HCT116 (cell line): ENCODE measurements around the gene TNPO2. TPM values are rescaled to one million over a fixed set of nuclear protein-coding genes. Genes with fewer than 3 reads are reported as not detected.

ENCODE experiments used
- ATAC-seq: fragments of 200-7000 bp; cut with Tn5 transposase; 2 replicates; pipeline ENCODE4 v1.9.1; 2020; ENCODE audit warnings: mild to moderate bottlenecking, moderate library complexity
- BruUV-seq: library from RNA; stranded (reverse); fragments of 400-500 nt; replicated peaks from 2 replicates; lab custom pipeline; 2021; lab: Mats Ljungman, UMichigan
- CTCF ChIA-PET: fragments of 300-600 bp; sonication (Branson Sonifier 250); formaldehyde crosslinking; loops from one replicate; lab custom pipeline; 2021; ENCODE audit warnings: antibody characterized with exemption; lab: Charles Lee
- POLR2A ChIA-PET: fragments of 300-600, 350-600 bp; sonication (Branson Sonifier 250); formaldehyde crosslinking; loops from one replicate; lab custom pipeline; 2021; ENCODE audit warnings: antibody characterized with exemption; lab: Charles Lee
- RAD21 ChIA-PET, 2 experiments: fragments of 300-600 bp; sonication (Branson Sonifier 250); formaldehyde crosslinking; loops; one replicate each; lab custom pipeline; 2023; ENCODE audit warnings: low total read pairs in 2 of 2; ENCODE audit not compliant: uncharacterized antibody in 2 of 2, unreplicated experiment in 2 of 2, low non-redundant PET in 1 of 2; lab: Charles Lee
- DNase-seq: peaks from one replicate; pipeline ENCODE4 v3.0.0-alpha.2; 2010; ENCODE audit warnings: low read depth, low spot score
- H2AFZ ChIP-seq: fragments of 200-600 bp; shearing (Covaris generic), sonication (generic); 2 replicates; pipeline ENCODE4 v1.6.1; 2017; ENCODE audit warnings: low read depth, mixed run types, mixed read lengths, antibody characterized with exemption, low read length; ENCODE audit not compliant: poor library complexity, severe bottlenecking
- H3K27ac ChIP-seq: 2 replicates; pipeline ENCODE4 v1.5.1; 2012; ENCODE audit warnings: low read depth, low read length
- H3K27me3 ChIP-seq: fragments of 200-600 bp; sonication (generic); 2 replicates; pipeline ENCODE4 v1.6.1; 2016; ENCODE audit warnings: mixed run types, low read length, mixed read lengths; ENCODE audit not compliant: insufficient read depth
- H3K36me3 ChIP-seq, 2 experiments: fragments of 200-500 bp in 1 of 2; fragments of 200-600 bp in 1 of 2; sonication (Bioruptor generic) in 1 of 2; sonication (generic) in 1 of 2; 2 replicates each; pipeline versions ENCODE4 v1.5.1 to v1.6.1; 2014 to 2016; ENCODE audit warnings: low read length in 2 of 2, inconsistent platforms in 1 of 2, mixed read lengths in 1 of 2, mixed run types in 1 of 2; ENCODE audit not compliant: insufficient read depth in 2 of 2, control insufficient read depth in 1 of 2
- H3K4me1 ChIP-seq, 2 experiments: fragments of 200-600 bp in 1 of 2; sonication (generic) in 1 of 2; 2 replicates each; pipeline versions ENCODE4 v1.5.1 to v1.6.1; 2012 to 2017; ENCODE audit warnings: low read length in 2 of 2, inconsistent platforms in 1 of 2, mild to moderate bottlenecking in 1 of 2, mixed read lengths in 1 of 2, mixed run types in 1 of 2, moderate library complexity in 1 of 2; ENCODE audit not compliant: insufficient read depth in 2 of 2, control insufficient read depth in 1 of 2
- H3K4me2 ChIP-seq: fragments of 200-600 bp; sonication (generic); 2 replicates; pipeline ENCODE4 v1.6.1; 2017; ENCODE audit warnings: mixed run types, low read length, mixed read lengths
- H3K4me3 ChIP-seq, 2 experiments: fragments of 200-600 bp in 1 of 2; sonication (generic) in 1 of 2; replicated peaks in 1 of 2; 2 replicates each; pipeline ENCODE4 v1.5.1; 2011 to 2016; ENCODE audit warnings: low read length in 2 of 2, control low read depth in 1 of 2, low read depth in 1 of 2, mild to moderate bottlenecking in 1 of 2, mixed read lengths in 1 of 2, mixed run types in 1 of 2
- H3K79me2 ChIP-seq: fragments of 200-600 bp; sonication (generic); 2 replicates; pipeline ENCODE4 v1.6.1; 2017; ENCODE audit warnings: mild to moderate bottlenecking, mixed run types, low read length, moderate library complexity, mixed read lengths; ENCODE audit not compliant: insufficient read depth
- H3K9ac ChIP-seq: fragments of 200-600 bp; sonication (generic); 2 replicates; pipeline ENCODE4 v1.6.1; 2016; ENCODE audit warnings: low read length, mixed read lengths
- H3K9me2 ChIP-seq: fragments of 200-600 bp; sonication (generic), shearing (Covaris generic); 2 replicates; pipeline ENCODE4 v1.6.1; 2017; ENCODE audit warnings: mixed run types, mild to moderate bottlenecking, moderate library complexity; ENCODE audit not compliant: insufficient read depth
- H3K9me3 ChIP-seq, 2 experiments: fragments of 200-500 bp in 1 of 2; fragments of 200-600 bp in 1 of 2; sonication (Bioruptor generic) in 1 of 2; sonication (generic) in 1 of 2; 2 replicates each; pipeline ENCODE4 v1.6.1; 2014 to 2017; ENCODE audit warnings: low read length in 2 of 2, mixed read lengths in 2 of 2, inconsistent platforms in 1 of 2, low read depth in 1 of 2, mild to moderate bottlenecking in 1 of 2, mixed run types in 1 of 2, moderate library complexity in 1 of 2; ENCODE audit not compliant: control insufficient read depth in 1 of 2, insufficient read depth in 1 of 2
- H4K20me1 ChIP-seq: fragments of 200-600 bp; sonication (generic), shearing (Covaris generic); 2 replicates; pipeline ENCODE4 v1.6.1; 2017; ENCODE audit warnings: mixed run types, mild to moderate bottlenecking, moderate library complexity; ENCODE audit not compliant: insufficient read depth
- CBX3 ChIP-seq: IDR thresholded peaks from 2 replicates; pipeline ENCODE4 v1.6.1; 2012; ENCODE audit warnings: low read depth
- CEBPB ChIP-seq: IDR thresholded peaks from 2 replicates; pipeline ENCODE4 v1.6.1; 2012; ENCODE audit warnings: low read depth
- EGR1 ChIP-seq: IDR thresholded peaks from 2 replicates; pipeline ENCODE4 v1.6.1; 2012; ENCODE audit warnings: low read depth
- ELF1 ChIP-seq: IDR thresholded peaks from 2 replicates; pipeline ENCODE4 v1.6.1; 2012; ENCODE audit warnings: low read depth, borderline replicate concordance
- EZH2 ChIP-seq: fragments of 200-600 bp; sonication (generic); IDR thresholded peaks from 2 replicates; pipeline ENCODE4 v1.6.1; 2017; ENCODE audit warnings: antibody characterized with exemption, mixed run types
- EZH2phosphoT487 ChIP-seq: fragments of 200-600 bp; IDR thresholded peaks from 2 replicates; pipeline ENCODE4 v1.6.1; 2018; ENCODE audit warnings: antibody characterized with exemption, borderline replicate concordance
- FOSL1 ChIP-seq: IDR thresholded peaks from 2 replicates; pipeline ENCODE4 v1.6.1; 2012; ENCODE audit warnings: low read depth
- JUND ChIP-seq: IDR thresholded peaks from 2 replicates; pipeline ENCODE4 v1.6.1; 2012
- MAX ChIP-seq: IDR thresholded peaks from 2 replicates; pipeline ENCODE4 v1.6.1; 2012
- POLR2AphosphoS5 ChIP-seq: IDR thresholded peaks from 2 replicates; pipeline ENCODE4 v1.6.1; 2011; ENCODE audit warnings: mild to moderate bottlenecking, low read depth, low read length, moderate library complexity
- RAD21 ChIP-seq: IDR thresholded peaks from 2 replicates; pipeline ENCODE4 v1.6.1; 2012; ENCODE audit warnings: low read depth, mild to moderate bottlenecking
- SIN3A ChIP-seq: IDR thresholded peaks from 2 replicates; pipeline ENCODE4 v1.6.1; 2012; ENCODE audit warnings: low read depth
- SRF ChIP-seq: IDR thresholded peaks from 2 replicates; pipeline ENCODE4 v1.6.1; 2012; ENCODE audit warnings: low read depth
- TCF7L2 ChIP-seq: IDR thresholded peaks from 2 replicates; pipeline ENCODE4 v1.7.0; 2011; ENCODE audit warnings: borderline replicate concordance, inconsistent platforms; ENCODE audit not compliant: insufficient read depth, insufficient read length; ENCODE audit errors: extremely low read depth
- YY1 ChIP-seq: IDR thresholded peaks from 2 replicates; pipeline ENCODE4 v1.6.1; 2011; ENCODE audit warnings: low read length, low read depth, moderate library complexity, mild to moderate bottlenecking; ENCODE audit not compliant: insufficient replicate concordance; ENCODE audit errors: extremely low read depth
- ZBTB33 ChIP-seq: IDR thresholded peaks from 2 replicates; pipeline ENCODE4 v1.6.1; 2011; ENCODE audit warnings: mild to moderate bottlenecking, low read length, moderate library complexity; ENCODE audit not compliant: insufficient replicate concordance; ENCODE audit errors: extremely low read depth
- ZFX ChIP-seq: fragments of 450-650 bp; IDR thresholded peaks from 2 replicates; pipeline ENCODE4 v1.6.1; 2017
- intact Hi-C: fragments of 100-400 bp; cut with micrococcal nuclease; formaldehyde crosslinking; loops from 2 replicates; pipeline ENCODE4 v1.10.0; 2022
- total RNA-seq: library from RNA; stranded (reverse); gene quantifications from one replicate; pipeline ENCODE4 v1.2.1, GENCODE V29; 2021; ENCODE audit not compliant: unreplicated experiment
- TF ChIP-seq, protein P1 (sequence below): IDR thresholded peaks from 2 replicates; pipeline ENCODE4 v1.6.1; 2012
- TF ChIP-seq, protein P2 (sequence below), 3 experiments: fragments of 200-600 bp in 1 of 3; sonication (generic) in 1 of 3; IDR thresholded peaks in 2 of 3; conservative IDR thresholded peaks in 1 of 3; 2 replicates each; pipeline ENCODE4 v1.5.1; 2012 to 2017; ENCODE audit warnings: low read depth in 2 of 3, low read length in 2 of 3, antibody characterized with exemption in 1 of 3, borderline replicate concordance in 1 of 3, control low read depth in 1 of 3, mild to moderate bottlenecking in 1 of 3, mixed read lengths in 1 of 3, mixed run types in 1 of 3, moderate library complexity in 1 of 3; ENCODE audit not compliant: insufficient read depth in 1 of 3

Gene TNPO2
- total RNA-seq, 1 experiment from 2014 or later: 81.8 TPM

DNA sequence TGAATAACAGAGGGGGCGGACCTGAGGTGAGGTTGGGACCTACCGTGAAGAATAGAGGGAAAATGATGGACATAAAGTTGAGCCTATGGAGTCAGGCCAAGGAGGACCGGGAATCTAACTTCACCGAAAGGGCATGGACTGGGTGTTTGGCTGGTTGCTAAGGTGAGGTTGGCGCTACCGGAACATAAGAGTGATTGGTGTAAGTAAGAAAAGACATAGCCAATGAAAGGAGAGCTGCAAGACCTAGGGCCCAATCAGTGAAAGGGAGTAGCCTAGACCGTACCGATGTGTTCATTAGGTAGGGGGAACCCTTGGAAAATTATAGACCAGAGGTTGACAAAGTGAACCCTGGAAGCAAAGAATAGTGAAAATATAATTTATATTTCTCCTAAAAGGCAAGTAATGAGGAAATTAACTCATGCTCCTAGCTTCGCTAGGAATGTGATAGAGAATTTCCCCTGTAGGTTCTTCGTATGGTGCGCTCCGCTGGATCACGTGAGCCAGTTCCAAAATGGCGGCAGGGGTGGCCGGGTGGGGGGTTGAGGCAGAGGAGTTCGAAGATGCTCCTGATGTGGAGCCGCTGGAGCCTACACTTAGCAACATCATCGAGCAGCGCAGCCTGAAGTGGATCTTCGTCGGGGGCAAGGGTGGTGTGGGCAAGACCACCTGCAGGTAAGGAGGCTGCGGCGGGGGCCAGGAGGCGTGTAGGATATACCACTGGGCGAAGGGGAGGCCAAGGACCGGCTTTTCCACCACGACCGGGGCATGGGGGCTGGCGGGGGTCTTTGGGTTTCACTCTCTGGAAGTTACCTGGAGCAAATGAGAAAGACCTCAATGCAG is 13.5 kb upstream of the TNPO2 start, which contains the start of gene GET3:
TSS of gene GET3 (plus strand) at position 503 of the 840 bp plus-strand sequence. CDS start at position 512, 9 bp downstream.
- Histone ChIP-seq H3K27me3 (no peaks in the 10 kb centered on the region), H3K9ac (peak within 1 kb of the TSS; percentile 91), H3K9me2 (no peaks in the 10 kb centered on the region), H3K4me2 (peak within 1 kb of the TSS; percentile 82), H3K4me3 (peak within 1 kb of the TSS; percentile 88 to 89), H4K20me1 (peaks cover 8% of the 10 kb centered on the region; the same call in 1 of the 2 replicates), H3K79me2 (peaks cover 48% of the 10 kb centered on the region), H3K27ac (peak within 1 kb of the TSS; percentile 78), H2AFZ (peak within 1 kb of the TSS; percentile 70), H3K4me1 (peaks cover 25 to 39% of the 10 kb centered on the region in 2 experiments), H3K9me3 (no peaks in the 10 kb centered on the region), H3K36me3 (peaks cover 9 to 14% of the 10 kb centered on the region in 2 experiments)
- intact Hi-C loops: no loop called here
- BruUV-seq: TSS peak; percentile 77
- ChIA-PET CTCF (interaction anchor here (0.8 to 2.7 kb wide), 5 partner anchors 20 to 100 kb away, joined by 3 to 16 read pairs (median 8); no protein-coding TSS in a partner anchor), POLR2A (interaction anchor here (0.8 to 3.1 kb wide), 7 partner anchors 10 to 62 kb away, joined by 3 to 15 read pairs (median 3); partner anchors contain the start of gene JUNB), RAD21 (no interaction called here)
- peak; percentile 86 for ATAC-seq
- DNase-seq: peak; percentile 100
- TF ChIP-seq ZFX (no peak), POLR2AphosphoS5 (peak; percentile 71), SIN3A (0 out of 2 replicates have a peak, but pooled peaks have one; percentile 51), JUND (peak; percentile 61), ZBTB33 (no peak), SRF (no peak), ELF1 (no peak), EZH2phosphoT487 (no peak), TCF7L2 (no peak), YY1 (peak; percentile 99), MAX (peak; percentile 83), EZH2 (no peak), CEBPB (no peak), CBX3 (no peak), FOSL1 (no peak), RAD21 (no peak), EGR1 (no peak; the same call in 1 of the 2 replicates)
- TF ChIP-seq, protein P1, sequence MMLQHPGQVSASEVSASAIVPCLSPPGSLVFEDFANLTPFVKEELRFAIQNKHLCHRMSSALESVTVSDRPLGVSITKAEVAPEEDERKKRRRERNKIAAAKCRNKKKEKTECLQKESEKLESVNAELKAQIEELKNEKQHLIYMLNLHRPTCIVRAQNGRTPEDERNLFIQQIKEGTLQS: no peak
- TF ChIP-seq, protein P2, sequence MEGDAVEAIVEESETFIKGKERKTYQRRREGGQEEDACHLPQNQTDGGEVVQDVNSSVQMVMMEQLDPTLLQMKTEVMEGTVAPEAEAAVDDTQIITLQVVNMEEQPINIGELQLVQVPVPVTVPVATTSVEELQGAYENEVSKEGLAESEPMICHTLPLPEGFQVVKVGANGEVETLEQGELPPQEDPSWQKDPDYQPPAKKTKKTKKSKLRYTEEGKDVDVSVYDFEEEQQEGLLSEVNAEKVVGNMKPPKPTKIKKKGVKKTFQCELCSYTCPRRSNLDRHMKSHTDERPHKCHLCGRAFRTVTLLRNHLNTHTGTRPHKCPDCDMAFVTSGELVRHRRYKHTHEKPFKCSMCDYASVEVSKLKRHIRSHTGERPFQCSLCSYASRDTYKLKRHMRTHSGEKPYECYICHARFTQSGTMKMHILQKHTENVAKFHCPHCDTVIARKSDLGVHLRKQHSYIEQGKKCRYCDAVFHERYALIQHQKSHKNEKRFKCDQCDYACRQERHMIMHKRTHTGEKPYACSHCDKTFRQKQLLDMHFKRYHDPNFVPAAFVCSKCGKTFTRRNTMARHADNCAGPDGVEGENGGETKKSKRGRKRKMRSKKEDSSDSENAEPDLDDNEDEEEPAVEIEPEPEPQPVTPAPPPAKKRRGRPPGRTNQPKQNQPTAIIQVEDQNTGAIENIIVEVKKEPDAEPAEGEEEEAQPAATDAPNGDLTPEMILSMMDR (IDR thresholded peaks at IDR 0.05 in 2 of 3, conservative IDR thresholded peaks at IDR 0.05 in 1 of 3; ENCODE audit: borderline replicate concordance in 1 of 3, insufficient read depth in 1 of 3, low read depth in 2 of 3, low read length in 2 of 3): no peak
